ENCODE measurements around the gene TCEAL8.

Gene TCEAL8

DNA sequence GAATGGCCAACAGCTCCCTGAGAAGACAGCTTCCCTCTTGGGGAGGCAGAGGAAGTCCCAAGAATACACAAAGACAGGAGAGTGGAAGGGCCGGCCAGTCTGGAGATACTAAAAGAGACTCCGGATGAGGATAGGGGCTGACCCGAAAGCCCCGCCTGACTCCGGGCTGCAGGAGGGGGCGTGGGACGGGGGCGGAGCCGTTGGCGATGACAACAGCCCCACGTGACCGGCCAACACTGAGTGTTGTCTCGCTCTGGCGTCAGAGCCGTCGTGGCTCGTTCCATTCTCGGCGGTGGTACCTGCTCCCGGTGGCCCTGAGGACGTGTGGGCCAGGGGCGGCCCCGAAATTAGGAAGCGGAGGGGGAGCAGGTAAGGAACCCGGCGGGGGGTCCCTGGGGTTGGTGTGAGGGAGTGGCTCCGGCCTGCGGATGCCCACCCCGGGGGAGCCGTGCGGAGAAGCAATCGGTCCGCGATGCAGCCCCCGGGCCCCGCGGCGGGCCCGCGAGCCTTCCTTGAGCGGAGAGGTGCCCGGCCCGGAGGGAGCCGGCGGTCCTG is 40.0 kb downstream of the TCEAL8 start, which contains the start of gene BEX4:
BEX4 (plus strand) TSS at position 239 of the 555 bp plus-strand sequence. CDS start 1,046 bp downstream, outside the sequence.
- DNase-seq (ENCODE audit: low spot score): peak; percentile 43

GRCh38 chrX:103212749-103213457 is 42.1 kb downstream of the TCEAL8 start:
- DNase-seq (ENCODE audit: low spot score): no peak

GRCh38 chrX:103211012-103211715 is 43.8 kb downstream of the TCEAL8 start:
- DNase-seq (ENCODE audit: low spot score): peak; percentile 39

- no peak for DNase-seq (ENCODE audit: low spot score)
Observed at GRCh38 chrX:103210056-103210455, 44.9 kb downstream of the TCEAL8 start.
